WTC11 (cell line): Measurements from ENCODE around the gene ABLIM3.

ENCODE experiments used
- ATF2 ChIP-seq: sonication (generic); formaldehyde crosslinking; IDR thresholded peaks from 2 replicates; pipeline ENCODE4 v1.8.1; 2022; ENCODE audit warnings: low read depth, missing genetic modification reagents, borderline replicate concordance
- CTCF ChIP-seq: fragments of 200-600 bp; IDR thresholded peaks from 2 replicates; pipeline ENCODE4 v1.8.0; 2022; ENCODE audit warnings: antibody characterized with exemption
- E2F1 ChIP-seq: sonication (generic); formaldehyde crosslinking; IDR thresholded peaks from 2 replicates; pipeline ENCODE4 v1.8.0; 2022; ENCODE audit warnings: mild to moderate bottlenecking, missing genetic modification reagents
- IRF1 ChIP-seq: sonication (generic); formaldehyde crosslinking; IDR thresholded peaks from 2 replicates; pipeline ENCODE4 v1.8.0; 2023; ENCODE audit warnings: missing genetic modification reagents
- MAX ChIP-seq: sonication (generic); formaldehyde crosslinking; IDR thresholded peaks from 2 replicates; pipeline ENCODE4 v1.8.0; 2022; ENCODE audit warnings: mild to moderate bottlenecking, missing genetic modification reagents
- NR1H2 ChIP-seq: sonication (generic); formaldehyde crosslinking; IDR thresholded peaks from 2 replicates; pipeline ENCODE4 v1.9.0; 2021; ENCODE audit warnings: mild to moderate bottlenecking, moderate library complexity, missing genetic modification reagents
- PRDM15 ChIP-seq: sonication (generic); formaldehyde crosslinking; IDR thresholded peaks from 2 replicates; pipeline ENCODE4 v1.8.0; 2022; ENCODE audit warnings: missing genetic modification reagents
- TCF7 ChIP-seq: sonication (generic); formaldehyde crosslinking; IDR thresholded peaks from 2 replicates; pipeline ENCODE4 v1.8.0; 2022; ENCODE audit warnings: mild to moderate bottlenecking, low read depth, missing genetic modification reagents, moderate library complexity
- TP53 ChIP-seq: sonication (generic); formaldehyde crosslinking; IDR thresholded peaks from 2 replicates; pipeline ENCODE4 v1.8.1; 2023; ENCODE audit warnings: mild to moderate bottlenecking, missing genetic modification reagents
- USF2 ChIP-seq: sonication (generic); formaldehyde crosslinking; IDR thresholded peaks from 2 replicates; pipeline ENCODE4 v1.8.1; 2023; ENCODE audit warnings: mild to moderate bottlenecking, missing genetic modification reagents, moderate library complexity

- TF ChIP-seq CTCF (no peak), USF2 (CRISPR knock-in tag) (no peak), IRF1 (no peak), TP53 (CRISPR knock-in tag) (no peak), ATF2 (no peak), E2F1 (no peak), TCF7 (CRISPR knock-in tag) (no peak), NR1H2 (CRISPR knock-in tag) (no peak), MAX (CRISPR knock-in tag) (no peak), PRDM15 (CRISPR knock-in tag) (no peak)
Observed at GRCh38 chr5:149246906-149247305, 105.6 kb downstream of the ABLIM3 start.
